ENCODE data around the gene GLI3. TPM values are rescaled to one million over a fixed set of nuclear protein-coding genes. Genes with fewer than 3 reads are reported as not detected.

The GLI3 gene
- total RNA-seq, 1 donor from 2014 or later: 57.0 TPM

GRCh38 chr7:41933427-41933826 lies 303.6 kb downstream of the GLI3 start:
- Mint-ChIP-seq H3K4me1 (ENCODE audit: unreplicated experiment) (peaks cover 5% of the 10 kb centered on the region), H3K27me3 (ENCODE audit: unreplicated experiment) (no peaks in the 10 kb centered on the region), H3K36me3 (ENCODE audit: unreplicated experiment) (no peaks in the 10 kb centered on the region), H3K27ac (ENCODE audit: unreplicated experiment) (no peak overlapping the region), H3K9me3 (ENCODE audit: unreplicated experiment) (peaks cover 4% of the 10 kb centered on the region), H3K4me3 (ENCODE audit: unreplicated experiment) (no peak overlapping the region)
- DNase-seq (ENCODE audit: extremely low spot score, unreplicated experiment): peak; percentile 27
- no peak for TF ChIP-seq CTCF (IDR thresholded peaks at IDR 0.05)

- H3K36me3 Mint-ChIP-seq (ENCODE audit: unreplicated experiment): no peaks in the 10 kb centered on the region
- no peak for TF ChIP-seq CTCF (IDR thresholded peaks at IDR 0.05)
- H3K4me3 Mint-ChIP-seq (ENCODE audit: unreplicated experiment): no peak overlapping the region
- no peak for DNase-seq (ENCODE audit: extremely low spot score, unreplicated experiment)
- H3K27me3 Mint-ChIP-seq (ENCODE audit: unreplicated experiment): no peaks in the 10 kb centered on the region
- peaks cover 7% of the 10 kb centered on the region for H3K4me1 Mint-ChIP-seq (ENCODE audit: unreplicated experiment)
- no peak overlapping the region for H3K27ac Mint-ChIP-seq (ENCODE audit: unreplicated experiment)
- peaks cover 4% of the 10 kb centered on the region for H3K9me3 Mint-ChIP-seq (ENCODE audit: unreplicated experiment)
Measured at GRCh38 chr7:41931263-41931646, 305.8 kb downstream of the GLI3 start.

- H3K4me3 Mint-ChIP-seq (ENCODE audit: unreplicated experiment): no peak overlapping the region
- H3K9me3 Mint-ChIP-seq (ENCODE audit: unreplicated experiment): peaks cover 4% of the 10 kb centered on the region
- TF ChIP-seq CTCF (IDR thresholded peaks at IDR 0.05): no peak
- no peaks in the 10 kb centered on the region for H3K27me3 Mint-ChIP-seq (ENCODE audit: unreplicated experiment)
- no peak overlapping the region for H3K27ac Mint-ChIP-seq (ENCODE audit: unreplicated experiment)
- peaks cover 7% of the 10 kb centered on the region for H3K4me1 Mint-ChIP-seq (ENCODE audit: unreplicated experiment)
- no peaks in the 10 kb centered on the region for H3K36me3 Mint-ChIP-seq (ENCODE audit: unreplicated experiment)
- DNase-seq (ENCODE audit: extremely low spot score, unreplicated experiment): no peak
Measured at GRCh38 chr7:41930538-41931262, 306.3 kb downstream of the GLI3 start.

- H3K4me1 Mint-ChIP-seq (ENCODE audit: unreplicated experiment): peaks cover 7% of the 10 kb centered on the region
- H3K27ac Mint-ChIP-seq (ENCODE audit: unreplicated experiment): no peak overlapping the region
- H3K9me3 Mint-ChIP-seq (ENCODE audit: unreplicated experiment): peaks cover 4% of the 10 kb centered on the region
- H3K36me3 Mint-ChIP-seq (ENCODE audit: unreplicated experiment): no peaks in the 10 kb centered on the region
- no peak for TF ChIP-seq CTCF (IDR thresholded peaks at IDR 0.05)
- no peak overlapping the region for H3K4me3 Mint-ChIP-seq (ENCODE audit: unreplicated experiment)
- DNase-seq (ENCODE audit: extremely low spot score, unreplicated experiment): no peak
- H3K27me3 Mint-ChIP-seq (ENCODE audit: unreplicated experiment): no peaks in the 10 kb centered on the region
Measured at GRCh38 chr7:41928781-41929180, 308.2 kb downstream of the GLI3 start.

- H3K4me3 Mint-ChIP-seq (ENCODE audit: unreplicated experiment): no peak overlapping the region
- no peaks in the 10 kb centered on the region for H3K27me3 Mint-ChIP-seq (ENCODE audit: unreplicated experiment)
- H3K4me1 Mint-ChIP-seq (ENCODE audit: unreplicated experiment): peaks cover 7% of the 10 kb centered on the region
- DNase-seq (ENCODE audit: extremely low spot score, unreplicated experiment): no peak
- H3K27ac Mint-ChIP-seq (ENCODE audit: unreplicated experiment): no peak overlapping the region
- peaks cover 4% of the 10 kb centered on the region for H3K9me3 Mint-ChIP-seq (ENCODE audit: unreplicated experiment)
- no peak for TF ChIP-seq CTCF (IDR thresholded peaks at IDR 0.05)
- H3K36me3 Mint-ChIP-seq (ENCODE audit: unreplicated experiment): no peaks in the 10 kb centered on the region
Measured at GRCh38 chr7:41928166-41928565, 308.8 kb downstream of the GLI3 start.
